NK-92 (cell line): ENCODE results near the gene NOX3.
"Not testable (repeated sequence)": the region's sequence is repeated elsewhere in the genome, so short reads cannot be mapped to it uniquely, and the experiment has no call there.

Experiments
- DNase-seq: peaks from one replicate; lab custom pipeline; 2025; ENCODE audit not compliant: unreplicated experiment; lab: John Stamatoyannopoulos, UW

Gene NOX3

DNA sequence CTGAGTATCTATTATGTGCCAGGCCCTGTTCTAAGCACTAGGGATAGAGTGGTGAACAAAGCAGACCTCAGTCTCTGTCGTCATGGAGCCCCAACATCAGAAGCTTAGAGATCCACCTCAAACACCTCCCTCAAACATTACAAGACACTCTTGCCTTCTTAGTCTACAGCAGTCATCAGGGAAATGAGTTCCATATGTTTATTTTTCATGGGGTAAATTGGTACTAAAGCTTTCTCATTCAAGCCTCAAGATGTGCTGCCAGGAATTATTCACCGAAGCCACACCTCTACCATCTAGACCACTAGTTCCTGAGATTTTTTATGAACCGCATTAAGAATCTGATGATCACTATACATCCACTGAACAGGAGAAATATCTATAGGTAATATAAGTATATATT, 82.4 kb downstream of the NOX3 start:
- DNase-seq, result no peak

DNA sequence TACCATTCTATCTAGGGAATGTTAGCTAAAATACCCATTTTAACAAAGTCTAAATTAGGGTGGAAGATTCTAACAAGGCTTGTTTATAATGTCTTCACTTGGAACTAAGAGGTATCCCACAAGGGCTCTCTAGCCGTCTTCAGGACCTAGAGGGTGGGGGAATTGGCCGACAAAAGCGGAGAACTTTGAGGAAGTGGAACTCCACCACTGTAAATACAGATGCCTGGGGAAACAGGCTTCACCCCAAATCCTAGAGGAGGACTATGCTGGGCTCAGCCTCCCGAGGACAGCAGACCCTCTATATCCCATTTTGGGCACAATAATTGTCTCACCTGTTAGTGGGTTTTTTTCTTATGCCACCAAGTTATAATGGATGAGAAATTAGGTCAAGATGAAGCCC, 83.4 kb downstream of the NOX3 start:
- no peak for DNase-seq

DNA sequence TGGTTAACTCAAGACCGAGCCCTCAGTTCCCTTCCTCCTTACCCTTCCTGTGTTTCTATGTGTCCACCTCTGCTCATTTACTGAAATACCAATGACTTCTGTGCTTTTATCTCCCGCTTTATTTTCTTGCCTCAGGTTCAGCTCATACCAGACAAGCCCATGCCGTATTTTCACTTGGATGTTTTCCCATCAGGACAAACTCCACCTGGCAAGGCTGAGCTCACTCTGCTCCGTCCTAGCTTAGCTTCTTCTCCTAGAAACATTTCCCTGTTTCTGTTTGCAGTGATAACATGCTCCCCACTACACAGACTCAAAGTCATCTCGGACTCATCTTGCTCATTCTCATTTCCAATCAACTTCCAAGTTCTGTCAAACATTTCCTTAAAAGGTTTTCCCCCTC, 84.4 kb downstream of the NOX3 start:
- no peak for DNase-seq

DNA sequence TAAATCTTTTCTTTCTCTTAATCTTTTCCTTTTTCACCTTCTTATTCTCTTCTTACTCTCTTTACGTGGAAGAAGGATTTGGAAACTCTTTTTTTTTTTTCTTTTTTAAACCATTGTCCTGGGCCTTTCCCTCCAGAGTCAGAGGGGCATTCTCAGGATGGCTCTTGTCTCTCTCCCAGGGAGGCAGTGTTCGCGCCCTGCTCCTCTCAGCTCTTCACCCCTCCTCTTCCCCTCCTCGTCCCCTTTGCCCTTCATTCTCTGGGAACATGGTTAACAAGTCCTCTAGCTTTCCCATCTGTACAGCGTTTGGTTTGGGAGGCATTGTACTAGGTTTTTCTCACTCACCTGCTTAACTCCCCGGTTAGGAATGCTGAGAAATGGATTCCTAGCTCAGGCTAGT, 89.3 kb downstream of the NOX3 start:
- no peak for DNase-seq

DNA sequence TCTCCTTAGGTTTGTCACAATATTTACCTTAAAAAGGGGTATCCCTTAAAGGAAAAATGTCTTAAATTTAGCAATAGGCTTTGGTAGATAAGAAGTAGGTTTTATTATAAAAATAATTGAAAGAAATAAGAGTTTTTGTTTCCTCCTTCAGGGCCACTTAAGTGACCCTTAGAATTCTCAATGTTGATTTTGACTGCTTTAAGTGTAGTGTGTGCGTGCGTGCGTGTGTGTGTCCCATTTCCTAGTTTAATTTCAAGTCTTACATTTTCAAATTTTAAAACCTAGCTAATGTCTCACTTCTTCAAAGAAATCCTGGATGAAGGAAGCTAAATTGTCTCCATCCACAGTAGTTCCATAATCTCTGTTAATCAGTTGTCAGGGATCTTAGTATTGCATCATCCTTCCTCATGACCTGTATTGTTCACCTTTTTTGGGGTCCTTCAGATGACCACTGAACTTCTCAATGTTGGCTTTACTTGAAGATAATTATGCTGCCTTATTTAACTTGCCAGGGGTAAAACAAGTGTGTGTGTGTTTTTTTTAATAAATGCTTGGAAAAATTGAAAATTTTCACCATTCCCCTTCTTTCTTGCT, 90.7 kb downstream of the NOX3 start:
- DNase-seq, result no peak

DNA sequence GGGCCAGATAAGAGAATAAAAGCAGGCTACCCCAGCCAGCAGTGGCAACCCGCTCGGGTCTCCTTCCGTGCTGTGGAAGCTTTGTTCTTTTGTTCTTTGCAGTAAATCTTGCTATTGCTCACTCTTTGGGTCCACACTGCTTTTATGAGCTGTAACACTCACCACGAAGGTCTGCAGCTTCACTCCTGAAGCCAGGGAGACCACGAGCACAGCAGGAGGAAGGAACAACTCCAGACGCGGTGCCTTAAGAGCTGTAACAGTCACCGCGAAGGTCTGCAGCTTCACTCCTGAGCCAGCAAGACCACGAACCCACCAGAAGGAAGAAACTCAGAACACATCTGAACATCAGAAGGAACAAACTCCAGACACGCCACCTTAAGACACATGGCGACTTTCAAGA, 91.6 kb downstream of the NOX3 start:
- not testable (repeated sequence) for DNase-seq

DNA sequence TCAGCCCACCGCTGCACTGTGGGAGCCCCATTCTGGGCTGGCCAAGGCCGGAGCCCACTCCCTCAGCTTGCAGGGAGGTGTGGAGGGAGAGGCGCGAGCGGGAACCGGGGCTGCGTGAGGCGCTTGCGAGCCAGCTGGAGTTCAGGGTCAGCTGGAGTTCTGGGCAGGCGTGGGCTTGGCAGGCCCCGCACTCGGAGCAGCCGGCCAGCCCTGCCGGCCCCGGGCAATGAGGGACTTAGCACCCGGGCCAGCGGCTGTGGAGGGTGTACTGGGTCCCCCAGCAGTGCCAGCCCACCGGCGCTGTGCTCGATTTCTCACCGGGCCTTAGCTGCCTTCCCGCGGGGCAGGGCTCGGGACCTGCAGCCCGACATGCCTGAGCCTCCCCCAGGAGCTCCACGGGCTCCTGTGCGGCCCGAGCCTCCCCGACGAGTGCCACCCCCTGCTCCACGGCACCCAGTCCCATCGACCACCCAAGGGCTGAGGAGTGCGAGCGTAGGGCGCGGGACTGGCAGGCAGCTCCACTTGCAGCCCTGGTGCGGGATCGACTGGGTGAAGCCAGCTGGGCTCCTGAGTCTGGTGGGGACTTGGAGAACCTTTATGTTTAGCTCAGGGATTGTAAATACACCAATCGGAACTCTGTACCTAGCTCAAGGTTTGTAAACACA, 92.5 kb downstream of the NOX3 start:
- not testable (repeated sequence) for DNase-seq

DNA sequence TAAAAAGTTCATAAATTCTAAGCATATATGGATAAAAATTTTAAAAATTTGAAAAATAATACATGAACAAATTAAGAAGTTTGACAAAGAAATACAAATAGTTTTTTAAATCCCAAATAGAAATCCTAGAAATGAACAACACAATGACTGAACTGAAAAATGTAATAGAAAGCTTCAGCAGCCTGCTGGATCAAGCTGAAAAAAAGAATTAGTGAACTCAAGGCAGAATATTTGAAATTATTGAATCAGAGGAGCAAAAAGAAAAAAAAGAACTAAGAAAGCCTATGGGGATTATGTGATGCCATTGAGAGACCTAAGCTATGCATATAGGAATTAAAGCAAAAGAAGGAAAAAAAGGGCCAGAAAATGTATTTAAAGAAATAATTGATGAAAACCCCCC, 101.5 kb downstream of the NOX3 start:
- no peak for DNase-seq

DNA sequence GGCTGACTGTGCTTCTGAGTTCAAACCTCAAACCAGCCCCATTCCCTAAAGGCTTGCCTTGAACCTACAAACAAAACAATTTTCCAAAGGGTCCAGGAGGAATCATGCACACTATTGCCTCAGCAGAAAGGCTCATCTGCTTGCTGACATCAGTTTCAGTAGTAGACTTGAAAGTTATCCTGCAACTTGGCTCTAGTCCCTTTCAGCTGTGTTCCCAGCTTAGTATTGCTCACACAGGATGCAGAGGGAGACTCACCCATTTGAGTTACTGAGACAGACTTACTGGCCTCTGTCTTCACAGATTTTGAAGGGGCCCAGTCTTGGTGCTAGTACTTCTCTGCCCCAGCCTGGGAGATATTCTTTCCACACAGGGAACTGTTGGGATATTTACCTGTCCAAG, 102.8 kb downstream of the NOX3 start:
- DNase-seq, result no peak

DNA sequence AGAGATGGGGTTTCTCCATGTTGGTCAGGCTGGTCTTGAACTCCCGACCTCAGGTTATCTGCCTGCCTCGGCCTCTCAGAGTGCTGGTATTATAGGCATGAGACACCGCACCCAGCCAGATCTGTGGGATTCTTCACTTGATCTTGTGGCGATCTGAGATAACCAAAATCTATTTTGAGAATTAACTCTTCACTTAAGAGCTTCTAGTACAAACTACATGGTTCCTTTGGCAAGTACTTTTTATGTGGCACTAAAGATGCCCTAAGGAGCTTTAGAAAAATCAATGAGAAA, 103.6 kb downstream of the NOX3 start:
- no peak for DNase-seq

DNA sequence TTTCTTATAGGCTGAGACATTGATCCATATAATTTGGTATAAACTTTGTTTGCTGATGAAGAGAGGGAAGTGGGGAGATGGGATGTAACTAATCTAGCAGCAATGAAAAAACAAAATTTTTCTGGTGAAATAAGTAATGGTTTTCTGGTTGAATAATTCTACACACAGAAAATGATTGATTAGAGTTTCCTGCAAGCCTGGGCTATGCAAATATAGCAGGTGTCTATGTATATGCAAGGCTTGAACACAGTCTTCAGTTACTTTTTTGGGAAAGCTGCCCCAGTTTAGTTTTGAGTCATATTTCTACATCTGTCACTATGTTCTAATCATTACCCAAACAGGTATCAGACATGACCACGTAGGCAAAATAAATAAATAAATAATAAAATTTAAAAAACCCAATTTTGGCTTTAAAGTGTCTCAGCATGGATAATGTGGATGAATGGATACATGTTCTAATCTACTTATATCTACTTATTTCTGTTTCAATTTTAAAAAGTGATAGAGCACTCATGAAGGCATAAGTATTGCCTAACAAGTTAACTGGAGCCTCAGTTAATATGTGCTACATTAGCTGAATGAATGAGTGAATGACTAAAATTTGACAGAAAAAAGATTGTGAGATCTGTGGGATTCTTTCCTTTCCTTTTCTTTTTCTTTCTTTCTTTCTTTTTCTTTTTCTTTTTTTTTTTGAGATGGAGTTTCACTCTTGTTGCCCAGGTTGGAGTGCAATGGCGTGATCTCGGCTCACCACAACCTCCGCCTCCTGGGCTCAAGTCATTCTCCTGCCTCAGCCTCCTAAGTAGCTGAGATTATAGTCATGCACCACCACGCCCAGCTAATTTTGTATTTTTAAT, 104.1 kb downstream of the NOX3 start:
- DNase-seq, result no peak

DNA sequence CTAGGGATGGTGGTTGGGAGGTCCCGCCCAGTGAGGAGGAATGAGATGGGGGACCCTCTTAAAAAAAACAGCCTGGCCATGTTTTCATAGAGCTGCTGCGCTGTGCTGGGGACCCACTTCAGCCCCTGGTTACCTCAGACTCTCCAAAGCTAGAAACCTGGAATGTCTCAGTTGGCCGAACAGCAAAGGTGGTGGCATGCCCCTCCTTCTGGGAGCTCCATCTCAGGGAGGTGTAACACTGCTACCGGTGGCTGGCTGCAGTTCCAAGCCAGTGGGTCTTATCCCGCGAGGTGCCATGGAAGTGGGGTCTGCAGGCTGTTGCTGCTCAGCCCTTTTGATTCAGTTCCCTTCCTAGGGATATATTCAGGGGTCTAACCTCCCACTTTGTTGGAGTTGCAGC, 105.7 kb downstream of the NOX3 start:
- no peak for DNase-seq

DNA sequence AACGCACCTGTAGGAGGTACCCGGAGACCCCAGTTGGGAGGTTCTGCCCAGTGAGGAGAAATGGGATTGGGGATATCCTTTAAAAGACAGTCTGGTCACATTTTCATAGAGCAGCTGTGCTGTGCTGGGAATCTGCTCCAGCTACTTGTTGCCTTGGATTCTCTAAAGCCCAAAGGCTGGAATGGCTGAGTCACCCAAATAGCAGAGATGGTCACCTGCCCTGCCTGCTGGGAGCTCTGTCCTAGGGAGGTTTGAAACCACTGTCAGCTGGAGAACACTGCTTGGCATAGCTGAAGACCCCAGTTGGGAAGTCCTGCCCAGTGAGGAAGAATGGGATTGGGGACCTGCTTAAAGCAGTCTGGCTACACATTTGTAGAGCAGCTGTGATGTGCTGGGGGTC, 106.5 kb downstream of the NOX3 start:
- no peak for DNase-seq

DNA sequence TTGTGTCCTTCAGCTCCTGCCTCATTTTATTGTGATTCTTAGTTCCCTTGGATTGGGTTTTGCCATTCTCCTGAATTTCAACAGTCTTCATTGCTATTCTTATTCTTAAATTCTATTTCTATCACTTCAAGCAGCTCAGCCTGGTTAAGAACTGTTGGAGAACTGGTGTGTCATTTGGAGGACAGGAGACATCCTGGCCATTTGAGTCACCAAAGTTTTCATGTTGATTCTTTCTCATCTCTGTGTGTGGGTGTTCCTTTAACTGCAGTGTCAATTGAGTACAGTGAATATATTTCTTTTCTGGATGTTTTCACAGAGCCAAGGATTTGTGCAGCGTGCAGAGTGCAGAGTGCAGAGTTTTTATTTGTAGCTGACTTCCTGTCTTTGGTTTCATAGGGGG, 107.8 kb downstream of the NOX3 start:
- DNase-seq, result no peak

DNA sequence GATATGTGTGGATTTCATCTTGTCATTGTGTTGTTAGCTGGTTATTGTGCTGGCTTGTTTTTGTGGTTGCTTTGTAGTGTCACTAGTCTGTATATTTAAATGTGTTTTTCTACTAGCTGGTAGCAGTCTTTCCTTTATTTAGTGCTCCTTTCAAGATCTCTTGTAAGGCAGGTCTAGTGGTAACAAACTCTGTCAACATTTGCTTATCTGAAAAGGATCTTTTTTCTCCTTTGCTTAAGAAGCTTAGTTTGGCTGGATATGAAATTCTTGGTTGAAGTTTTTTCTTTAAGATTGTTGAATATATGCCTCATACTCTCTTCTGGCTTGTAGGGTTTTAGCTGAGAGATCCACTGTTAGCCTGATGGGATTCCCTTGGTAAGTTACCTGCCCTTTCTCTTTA, 108.7 kb downstream of the NOX3 start:
- DNase-seq, result no peak
